Activated CD8-positive, alpha-beta T cell treated with anti-CD3 and anti-CD28 coated beads for 36 hours (primary cell): Measurements from ENCODE around the gene TMEM88. TPM values are rescaled to one million over a fixed set of nuclear protein-coding genes. Genes with fewer than 3 reads are reported as not detected.

Experiments
- ATAC-seq: fragments of 200-7000 bp; cut with Tn5 transposase; one replicate; pipeline ENCODE4 v1.10.0; 2021; ENCODE audit warnings: mild to moderate bottlenecking, moderate library complexity
- CTCF ChIA-PET: fragments of 350-600 bp; sonication (Branson Sonifier 250); formaldehyde crosslinking; loops from one replicate; lab custom pipeline; 2021; ENCODE audit warnings: antibody characterized with exemption; lab: Charles Lee
- POLR2A ChIA-PET: fragments of 350-600 bp; sonication (Branson Sonifier 250); formaldehyde crosslinking; loops from one replicate; lab custom pipeline; 2021; ENCODE audit warnings: antibody characterized with exemption; lab: Charles Lee
- DNase-seq: peaks from one replicate; pipeline ENCODE4 v3.0.0-alpha.2; 2020
- H3K27ac Mint-ChIP-seq: one replicate; pipeline ENCODE4 v1.8.0; 2021; ENCODE audit warnings: mild to moderate bottlenecking, mixed read lengths
- H3K27me3 Mint-ChIP-seq: one replicate; pipeline ENCODE4 v1.8.0; 2021; ENCODE audit warnings: mixed read lengths
- H3K36me3 Mint-ChIP-seq: one replicate; pipeline ENCODE4 v1.8.0; 2021; ENCODE audit warnings: low read depth, mixed read lengths
- H3K4me1 Mint-ChIP-seq: one replicate; pipeline ENCODE4 v1.8.0; 2021; ENCODE audit warnings: low read depth, mixed read lengths
- H3K4me3 Mint-ChIP-seq: one replicate; pipeline ENCODE4 v1.8.0; 2021; ENCODE audit warnings: mild to moderate bottlenecking, moderate library complexity, mixed read lengths
- H3K9me3 Mint-ChIP-seq: one replicate; pipeline ENCODE4 v1.8.0; 2021; ENCODE audit warnings: mixed read lengths
- CTCF ChIP-seq: fragments of 200-600 bp; IDR thresholded peaks from one replicate; pipeline ENCODE4 v1.8.0; 2022; ENCODE audit warnings: antibody characterized with exemption, mild to moderate bottlenecking
- intact Hi-C: fragments of 100-400 bp; cut with micrococcal nuclease; formaldehyde crosslinking; loops from one replicate; pipeline ENCODE4 v1.10.0; 2022
- total RNA-seq, 2 experiments: library from RNA; stranded (reverse); gene quantifications; one replicate each; pipeline ENCODE4 v1.2.3, GENCODE V29; 2021

Gene TMEM88
- total RNA-seq, 2 experiments from 2014 or later = 2.4 to 2.9 TPM

GRCh38 chr17:7845359-7846062, 9.4 kb upstream of the TMEM88 start:
- H3K9me3 Mint-ChIP-seq = no peaks in the 10 kb centered on the region
- DNase-seq (no peak), ATAC-seq (no peak)
- CTCF ChIA-PET = interaction anchor here (1.1 to 1.8 kb wide), 8 partner anchors 11 to 158 kb away, joined by 3 to 21 read pairs (median 6); partner anchors contain the start of genes KDM6B, NAA38 and TP53
- H3K27me3 Mint-ChIP-seq = no peaks in the 10 kb centered on the region
- H3K4me3 Mint-ChIP-seq = peak overlapping the region; percentile 83
- POLR2A ChIA-PET = interaction anchor here (1.0 to 8.2 kb wide), 5 partner anchors 8 to 537 kb away, joined by 3 to 74 read pairs (median 9); partner anchors contain the start of genes KDM6B, NAA38, TMEM88 and TP53
- peak overlapping the region; percentile 98 for H3K27ac Mint-ChIP-seq
- TF ChIP-seq CTCF = no peak
- peaks cover 51% of the 10 kb centered on the region for H3K36me3 Mint-ChIP-seq
- peaks cover 45% of the 10 kb centered on the region for H3K4me1 Mint-ChIP-seq
- intact Hi-C loops = no loop called here

- TF ChIP-seq CTCF = no peak
- Mint-ChIP-seq H3K4me3 (peak overlapping the region; percentile 83), H3K36me3 (peaks cover 51% of the 10 kb centered on the region), H3K9me3 (no peaks in the 10 kb centered on the region), H3K4me1 (peaks cover 44% of the 10 kb centered on the region), H3K27ac (peak overlapping the region; percentile 72), H3K27me3 (no peaks in the 10 kb centered on the region)
- no peak for DNase-seq
- POLR2A ChIA-PET = interaction anchor here (1.0 to 8.2 kb wide), 4 partner anchors 10 to 231 kb away, joined by 3 to 74 read pairs (median 22); partner anchors contain the start of genes FXR2, KDM6B, NAA38 and TMEM88
- no peak for ATAC-seq
- CTCF ChIA-PET = interaction anchor here (1.4 to 1.8 kb wide), 4 partner anchors 11 to 102 kb away, joined by 3 to 21 read pairs (median 9); partner anchors contain the start of genes KDM6B and NAA38
- intact Hi-C loops = no loop called here
Observed at GRCh38 chr17:7846063-7846735, 8.7 kb upstream of the TMEM88 start.

- no peaks in the 10 kb centered on the region for H3K27me3 Mint-ChIP-seq
Observed at GRCh38 chr17:7846765-7847661, 7.9 kb upstream of the TMEM88 start.

GRCh38 chr17:7848131-7848579, 6.7 kb upstream of the TMEM88 start:
- ATAC-seq (no peak), DNase-seq (no peak)
- intact Hi-C loops = no loop called here
- Mint-ChIP-seq H3K27ac (peak overlapping the region; percentile 42), H3K9me3 (no peaks in the 10 kb centered on the region), H3K4me3 (no peak overlapping the region), H3K27me3 (no peaks in the 10 kb centered on the region), H3K36me3 (peaks cover 64% of the 10 kb centered on the region), H3K4me1 (peaks cover 51% of the 10 kb centered on the region)
- POLR2A ChIA-PET = interaction anchor here (8.2 kb wide), 1 partner anchor 12 kb away, joined by 74 read pairs; the partner anchor contains the start of gene KDM6B
- TF ChIP-seq CTCF = no peak
- CTCF ChIA-PET = interaction anchor here (1.5 kb wide), 1 partner anchor 13 kb away, joined by 5 read pairs; no protein-coding TSS in a partner anchor

More at GRCh38 chr17:7846765-7847661, 7.9 kb upstream of the TMEM88 start:
- peak overlapping the region; percentile 83 for H3K4me3 Mint-ChIP-seq
- ATAC-seq (no peak), DNase-seq (peak; percentile 13)
- no peak for TF ChIP-seq CTCF
- peaks cover 48% of the 10 kb centered on the region for H3K4me1 Mint-ChIP-seq
- ChIA-PET POLR2A (interaction anchor here (1.0 to 8.2 kb wide), 3 partner anchors 9 to 232 kb away, joined by 3 to 74 read pairs (median 35); partner anchors contain the start of genes FXR2, KDM6B, NAA38 and TMEM88), CTCF (interaction anchor here (0.7 to 1.5 kb wide), 2 partner anchors 10 to 12 kb away, joined by 3 to 5 read pairs; partner anchors contain the start of gene NAA38)
- H3K36me3 Mint-ChIP-seq = peaks cover 56% of the 10 kb centered on the region
- H3K27ac Mint-ChIP-seq = peak overlapping the region; percentile 55
- intact Hi-C loops = no loop called here
- no peaks in the 10 kb centered on the region for H3K9me3 Mint-ChIP-seq
